Fibroblast of pulmonary artery (primary cell): ENCODE data around the gene PAPLN.

Source experiments
- DNase-seq: peaks from one replicate; pipeline ENCODE4 v3.0.0-alpha.2; 2010; ENCODE audit warnings: low read depth
- H3K4me3 ChIP-seq: replicated peaks from 2 replicates; pipeline ENCODE4 v1.5.1; 2011; ENCODE audit warnings: low read depth, mild to moderate bottlenecking, control low read depth, low read length, moderate library complexity
- TF ChIP-seq, protein P1 (sequence below): IDR thresholded peaks from 2 replicates; pipeline ENCODE4 v1.5.1; 2011; ENCODE audit warnings: mild to moderate bottlenecking, control low read depth, low read length, inconsistent platforms; ENCODE audit errors: missing control alignments

The PAPLN gene

GRCh38 chr14:73240816-73241480 lies 3.6 kb downstream of the PAPLN start:
- TF ChIP-seq, protein P1, sequence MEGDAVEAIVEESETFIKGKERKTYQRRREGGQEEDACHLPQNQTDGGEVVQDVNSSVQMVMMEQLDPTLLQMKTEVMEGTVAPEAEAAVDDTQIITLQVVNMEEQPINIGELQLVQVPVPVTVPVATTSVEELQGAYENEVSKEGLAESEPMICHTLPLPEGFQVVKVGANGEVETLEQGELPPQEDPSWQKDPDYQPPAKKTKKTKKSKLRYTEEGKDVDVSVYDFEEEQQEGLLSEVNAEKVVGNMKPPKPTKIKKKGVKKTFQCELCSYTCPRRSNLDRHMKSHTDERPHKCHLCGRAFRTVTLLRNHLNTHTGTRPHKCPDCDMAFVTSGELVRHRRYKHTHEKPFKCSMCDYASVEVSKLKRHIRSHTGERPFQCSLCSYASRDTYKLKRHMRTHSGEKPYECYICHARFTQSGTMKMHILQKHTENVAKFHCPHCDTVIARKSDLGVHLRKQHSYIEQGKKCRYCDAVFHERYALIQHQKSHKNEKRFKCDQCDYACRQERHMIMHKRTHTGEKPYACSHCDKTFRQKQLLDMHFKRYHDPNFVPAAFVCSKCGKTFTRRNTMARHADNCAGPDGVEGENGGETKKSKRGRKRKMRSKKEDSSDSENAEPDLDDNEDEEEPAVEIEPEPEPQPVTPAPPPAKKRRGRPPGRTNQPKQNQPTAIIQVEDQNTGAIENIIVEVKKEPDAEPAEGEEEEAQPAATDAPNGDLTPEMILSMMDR = no peak
- DNase-seq = no peak
- H3K4me3 ChIP-seq = no peak overlapping the region

DNA sequence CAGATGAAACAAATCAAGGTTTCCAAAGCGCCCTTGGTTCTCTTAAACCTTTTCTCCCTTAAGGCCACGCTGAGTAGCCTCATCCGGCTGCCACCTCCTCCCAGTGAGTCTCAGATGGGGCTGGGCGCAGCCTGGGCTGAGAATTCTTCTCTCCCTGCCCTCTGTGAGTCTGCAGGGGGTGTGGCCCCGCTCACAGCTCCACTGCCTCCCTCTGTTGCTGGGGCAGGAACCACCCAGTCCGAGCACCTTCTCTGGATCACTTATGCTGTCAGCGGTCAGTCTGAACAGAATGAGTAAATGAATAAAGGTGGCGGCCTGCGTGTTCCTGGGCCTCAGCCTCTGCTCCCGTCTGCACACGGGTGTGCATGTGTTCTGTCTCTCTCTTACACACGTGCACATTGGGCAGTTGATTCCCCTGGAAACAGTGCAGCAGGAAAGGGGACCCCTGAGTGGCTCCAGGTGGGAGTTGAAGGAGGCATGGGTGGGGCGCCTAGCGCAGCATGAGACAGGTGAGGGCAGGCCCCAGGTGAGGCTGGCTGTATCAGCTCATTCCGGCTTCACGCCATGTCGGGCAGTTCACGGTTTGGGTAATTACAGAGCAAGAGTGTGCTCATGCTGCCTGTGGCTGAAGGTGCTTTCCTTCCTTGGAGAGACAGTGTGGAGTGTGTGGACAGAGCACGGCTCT lies 4.3 kb downstream of the PAPLN start:
- TF ChIP-seq, protein P1 = no peak
- no peak overlapping the region for H3K4me3 ChIP-seq
- DNase-seq = no peak

DNA sequence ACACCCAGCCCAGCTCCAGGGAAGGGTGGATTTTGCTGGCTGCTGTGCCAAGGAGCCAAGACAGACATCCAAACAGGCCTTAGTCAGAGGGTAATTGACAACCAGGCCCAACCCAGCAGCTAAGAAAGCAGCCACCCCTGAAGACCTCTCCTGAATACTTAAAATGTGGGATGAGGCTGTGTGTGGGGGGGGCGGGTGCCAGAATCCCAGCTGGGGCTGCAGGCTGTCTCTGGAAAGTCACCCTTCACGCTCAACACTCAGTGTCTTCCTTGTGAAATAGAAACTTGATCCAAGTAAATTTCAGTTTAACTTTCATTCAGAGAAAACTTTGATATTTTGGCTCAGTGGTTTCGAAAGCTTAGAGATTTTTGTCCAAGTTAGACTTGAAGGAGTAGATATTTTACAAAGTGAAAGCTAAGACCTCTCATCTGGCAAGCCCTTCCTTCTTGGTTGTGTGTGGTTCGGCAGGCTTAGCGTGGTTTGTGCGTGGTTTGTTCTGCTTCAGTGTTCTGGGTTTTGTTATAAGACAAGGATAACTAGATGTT lies 5.1 kb downstream of the PAPLN start:
- no peak overlapping the region for H3K4me3 ChIP-seq
- TF ChIP-seq, protein P1 = no peak
- DNase-seq = no peak

DNA sequence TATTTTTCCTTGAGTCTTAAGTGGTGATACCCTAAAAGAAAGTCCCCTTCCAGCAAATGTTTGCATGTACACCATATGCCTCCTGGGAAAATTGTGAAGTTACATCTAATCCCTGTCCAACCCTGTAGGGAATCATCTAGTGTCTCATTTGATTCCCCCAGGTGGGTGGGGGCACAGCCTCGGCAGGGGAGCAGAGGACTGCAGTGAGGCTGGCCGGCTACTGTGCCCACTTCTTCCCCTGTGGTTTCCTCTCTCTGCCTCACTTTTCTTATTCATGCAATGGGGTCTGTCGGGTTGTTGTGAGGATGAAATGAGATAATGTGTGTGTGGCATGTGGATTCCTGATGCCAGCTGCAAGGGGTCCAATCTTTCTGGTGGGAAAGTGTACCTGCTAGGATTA lies 6.0 kb downstream of the PAPLN start:
- no peak for DNase-seq
- H3K4me3 ChIP-seq = no peak overlapping the region
- TF ChIP-seq, protein P1 = no peak

GRCh38 chr14:73243748-73244147 lies 6.4 kb downstream of the PAPLN start:
- no peak overlapping the region for H3K4me3 ChIP-seq
- TF ChIP-seq, protein P1 = no peak
- DNase-seq = no peak

DNA sequence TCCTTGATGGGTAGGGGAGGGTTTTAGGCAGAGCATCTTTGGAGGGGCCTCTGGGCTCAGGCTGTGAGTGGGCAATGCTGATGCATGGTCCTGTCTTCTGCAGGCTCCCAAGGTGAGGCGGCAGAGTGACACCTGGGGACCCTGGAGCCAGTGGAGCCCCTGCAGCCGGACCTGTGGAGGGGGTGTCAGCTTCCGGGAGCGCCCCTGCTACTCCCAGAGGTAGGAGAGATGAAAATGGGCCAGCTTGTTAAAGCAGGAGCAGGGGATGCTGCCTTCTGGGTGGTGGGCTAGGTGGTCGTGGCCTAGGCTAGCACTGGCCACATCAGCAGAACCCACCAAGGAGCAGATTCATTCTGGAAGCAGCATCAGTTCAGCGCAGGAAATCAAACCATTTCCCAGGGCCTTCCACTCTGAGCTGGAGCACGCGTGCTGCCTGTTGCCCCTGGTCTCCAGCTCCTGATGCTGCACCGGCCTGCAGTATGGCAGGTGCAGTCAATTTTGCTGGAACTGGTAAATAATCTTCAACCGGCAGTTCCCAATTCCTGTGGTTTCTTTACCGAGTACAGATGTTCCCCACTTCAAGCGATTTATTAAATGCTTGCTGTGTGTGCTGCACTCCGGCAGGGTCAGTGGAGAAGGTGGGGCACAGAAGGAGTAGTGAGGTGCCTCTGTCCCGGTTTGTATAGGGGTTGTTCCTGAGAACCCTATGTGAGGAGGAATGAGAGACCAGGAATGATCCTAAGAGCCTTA lies 7.4 kb downstream of the PAPLN start:
- TF ChIP-seq, protein P1 = no peak
- no peak for DNase-seq
- H3K4me3 ChIP-seq = peak overlapping the region; percentile 59
